RWPE1 (cell line): ENCODE data around the gene COMT.

Experiments used
- CTCF ChIA-PET: fragments of 350-600 bp; sonication (Branson Sonifier 250); formaldehyde crosslinking; extraction: SDS; loops from one replicate; lab custom pipeline; 2021; lab: Yijun Ruan, JAX
- POLR2A ChIA-PET: fragments of 400-600 bp; formaldehyde crosslinking; extraction: SDS; loops from one replicate; lab custom pipeline; 2020; ENCODE audit warnings: antibody characterized with exemption; ENCODE audit not compliant: low non-redundant PET; lab: Yijun Ruan, JAX
- DNase-seq: peaks from one replicate; pipeline ENCODE4 v3.0.0; 2012; ENCODE audit warnings: low spot score
- H3K27ac ChIP-seq: fragments of 450-650 bp; 2 replicates; pipeline ENCODE4 v1.5.1; 2017
- TF ChIP-seq, protein P1 (sequence below): fragments of 450-650 bp; conservative IDR thresholded peaks from 2 replicates; pipeline ENCODE4 v1.5.1; 2017; ENCODE audit warnings: low read depth, mild to moderate bottlenecking

COMT gene

DNA sequence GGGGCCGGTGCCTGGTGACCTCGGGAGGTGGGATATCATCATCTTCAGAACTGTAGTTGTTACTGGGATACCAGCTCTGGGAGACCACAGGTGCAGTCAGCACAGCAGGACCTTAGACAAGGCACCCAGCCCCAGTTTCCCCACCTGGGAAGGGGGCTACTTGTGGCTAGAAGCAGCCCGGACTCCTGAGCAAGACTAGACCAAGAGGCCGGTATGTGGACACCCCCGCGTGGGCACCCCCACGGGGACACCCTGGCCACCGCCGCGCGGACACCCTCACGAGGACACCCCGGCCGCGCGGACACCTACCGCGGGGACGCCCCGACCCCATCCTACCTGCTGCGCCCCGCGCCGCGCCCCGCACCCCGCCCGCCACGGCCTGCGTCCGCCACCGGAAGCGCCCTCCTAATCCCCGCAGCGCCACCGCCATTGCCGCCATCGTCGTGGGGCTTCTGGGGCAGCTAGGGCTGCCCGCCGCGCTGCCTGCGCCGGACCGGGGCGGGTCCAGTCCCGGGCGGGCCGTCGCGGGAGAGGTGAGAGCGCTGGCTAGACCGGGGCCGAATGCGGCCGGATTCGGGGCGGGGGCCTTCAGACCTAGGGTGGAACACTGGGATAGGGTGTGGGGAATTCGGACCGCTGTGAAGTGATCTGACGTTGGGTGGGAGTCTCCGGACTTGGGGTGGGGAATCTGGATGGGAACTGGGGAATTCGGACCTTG is at the start of gene COMT, which contains the start of gene TXNRD2:
Gene COMT (plus strand): TSS at position 408 of the 718 bp plus-strand sequence. CDS start 20,755 bp downstream, outside the sequence.
Gene TXNRD2 (minus strand): TSS at position 454 of the 718 bp plus-strand sequence. CDS start 15 bp downstream, at position 439.
- POLR2A ChIA-PET = interaction anchor here (0.5 kb wide), 1 partner anchor 373 kb away, joined by 3 read pairs; no protein-coding TSS in a partner anchor
- CTCF ChIA-PET = no interaction called here
- TF ChIP-seq, protein P1, sequence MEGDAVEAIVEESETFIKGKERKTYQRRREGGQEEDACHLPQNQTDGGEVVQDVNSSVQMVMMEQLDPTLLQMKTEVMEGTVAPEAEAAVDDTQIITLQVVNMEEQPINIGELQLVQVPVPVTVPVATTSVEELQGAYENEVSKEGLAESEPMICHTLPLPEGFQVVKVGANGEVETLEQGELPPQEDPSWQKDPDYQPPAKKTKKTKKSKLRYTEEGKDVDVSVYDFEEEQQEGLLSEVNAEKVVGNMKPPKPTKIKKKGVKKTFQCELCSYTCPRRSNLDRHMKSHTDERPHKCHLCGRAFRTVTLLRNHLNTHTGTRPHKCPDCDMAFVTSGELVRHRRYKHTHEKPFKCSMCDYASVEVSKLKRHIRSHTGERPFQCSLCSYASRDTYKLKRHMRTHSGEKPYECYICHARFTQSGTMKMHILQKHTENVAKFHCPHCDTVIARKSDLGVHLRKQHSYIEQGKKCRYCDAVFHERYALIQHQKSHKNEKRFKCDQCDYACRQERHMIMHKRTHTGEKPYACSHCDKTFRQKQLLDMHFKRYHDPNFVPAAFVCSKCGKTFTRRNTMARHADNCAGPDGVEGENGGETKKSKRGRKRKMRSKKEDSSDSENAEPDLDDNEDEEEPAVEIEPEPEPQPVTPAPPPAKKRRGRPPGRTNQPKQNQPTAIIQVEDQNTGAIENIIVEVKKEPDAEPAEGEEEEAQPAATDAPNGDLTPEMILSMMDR = no peak
- H3K27ac ChIP-seq = peak within 1 kb of the TSS; percentile 98
- DNase-seq = peak; percentile 64

DNA sequence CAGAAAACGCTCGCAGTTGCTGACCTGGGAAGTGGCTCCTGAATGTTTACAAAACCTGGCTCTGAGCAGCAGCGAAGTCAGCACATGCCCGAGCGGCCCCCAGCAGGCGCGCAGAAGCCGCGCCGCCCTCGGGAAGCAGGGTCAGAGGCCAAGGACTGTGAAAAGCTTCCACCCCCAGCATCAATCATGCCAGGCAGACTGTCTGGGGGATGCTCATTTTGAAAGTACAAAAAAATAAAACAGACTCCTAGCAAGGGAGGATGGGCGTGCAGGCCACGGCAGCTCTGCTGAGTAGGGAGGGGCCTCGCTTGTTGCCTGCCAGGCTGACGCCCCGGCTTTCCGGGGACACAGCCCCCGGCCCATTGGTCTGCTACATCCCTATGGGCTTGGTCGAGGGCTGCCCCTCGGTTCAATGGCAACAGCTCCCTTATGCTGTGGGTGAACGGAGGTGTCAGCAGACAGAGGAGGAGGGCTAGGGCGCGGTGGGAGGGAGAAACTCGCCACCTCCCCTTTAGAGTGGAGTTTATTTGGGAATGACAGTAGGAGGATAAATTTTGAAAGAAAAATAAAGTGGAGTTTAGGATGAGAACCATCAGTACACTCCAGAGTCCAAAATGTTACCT is 49.2 kb upstream of the COMT start:
- ChIA-PET POLR2A (no interaction called here), CTCF (interaction anchor here (2.2 kb wide), 1 partner anchor 18 kb away, joined by 7 read pairs; no protein-coding TSS in a partner anchor)
- peak; percentile 16 for DNase-seq
- H3K27ac ChIP-seq = peak overlapping the region; percentile 100
- TF ChIP-seq, protein P1 = no peak

DNA sequence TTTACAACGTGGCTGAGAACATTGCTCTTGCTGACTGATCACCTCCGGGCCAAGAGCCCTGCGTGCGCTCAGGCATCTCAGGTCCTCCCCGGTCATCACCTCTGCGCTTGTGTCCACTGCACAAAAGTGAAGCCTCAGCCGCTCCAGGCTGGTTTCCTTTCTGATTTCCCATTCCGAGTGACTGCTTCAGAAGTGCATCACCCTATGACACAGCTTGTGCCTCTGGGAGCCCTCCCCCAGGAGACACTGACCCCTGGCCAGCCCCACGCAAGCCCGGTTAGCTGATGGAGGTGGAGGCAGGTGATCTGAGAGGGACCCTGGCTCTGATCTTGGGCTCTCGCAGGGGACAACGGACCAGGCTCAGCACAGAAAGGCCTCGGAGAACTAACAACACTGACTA is 48.6 kb upstream of the COMT start:
- no peak for DNase-seq
- ChIA-PET CTCF (no interaction called here), POLR2A (no interaction called here)
- TF ChIP-seq, protein P1 = no peak
- H3K27ac ChIP-seq = peak overlapping the region; percentile 100

DNA sequence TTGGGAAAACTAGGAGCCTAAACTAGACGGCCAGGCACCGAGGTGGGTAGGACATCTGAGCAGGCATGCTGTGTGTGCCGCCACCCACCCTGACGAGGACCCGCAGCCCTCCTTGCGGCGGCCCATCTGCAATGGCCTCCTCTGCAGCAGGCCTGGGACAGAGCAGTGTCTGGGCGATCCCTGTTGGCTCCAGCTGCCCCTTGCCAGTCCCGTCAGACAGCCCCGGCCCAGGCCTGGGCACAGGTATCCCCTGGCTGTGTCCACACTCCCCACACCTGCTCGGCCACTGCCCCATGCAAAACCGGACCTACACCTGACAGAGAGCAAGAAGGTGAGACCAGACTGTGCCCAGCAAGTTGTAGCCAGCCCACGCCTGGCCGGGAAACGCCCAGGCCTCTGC is 48.2 kb upstream of the COMT start:
- peak overlapping the region; percentile 100 for H3K27ac ChIP-seq
- CTCF ChIA-PET = no interaction called here
- POLR2A ChIA-PET = no interaction called here
- DNase-seq = no peak
- TF ChIP-seq, protein P1 = no peak

DNA sequence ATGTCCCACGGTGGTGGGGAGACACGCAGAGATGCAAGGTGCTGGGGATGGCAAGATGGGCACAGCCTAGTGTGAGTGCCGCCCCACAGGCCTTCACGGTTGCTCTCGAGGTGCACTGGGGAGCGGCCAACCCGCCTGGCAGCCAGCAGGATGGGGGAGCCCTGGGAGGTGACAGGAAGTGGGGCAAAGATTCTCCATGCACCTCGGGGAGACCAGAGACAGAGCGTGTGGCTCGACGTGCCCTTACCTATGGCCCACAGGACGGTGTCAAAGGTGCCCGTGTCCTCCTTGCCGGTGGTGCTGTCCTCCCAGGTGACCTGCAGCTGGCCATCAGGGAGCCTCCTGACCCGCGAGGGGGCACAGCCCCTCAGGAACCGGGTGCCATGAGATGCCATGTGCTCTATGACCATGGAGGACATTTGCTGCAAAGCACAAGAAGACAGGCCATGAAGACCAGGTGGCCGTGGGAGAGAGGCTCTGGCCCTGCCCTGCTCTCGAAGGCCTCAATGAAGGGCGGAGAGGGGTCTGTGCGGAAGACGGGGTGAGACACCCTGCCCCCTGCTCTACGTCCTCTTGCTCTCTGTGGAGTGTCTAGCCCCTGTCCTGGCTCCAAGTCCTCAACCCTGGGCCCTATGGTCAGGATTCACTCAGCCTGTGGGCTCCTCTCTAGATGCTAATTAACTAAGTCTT is 46.3 kb upstream of the COMT start:
- peak overlapping the region; percentile 41 for H3K27ac ChIP-seq
- TF ChIP-seq, protein P1 = no peak
- ChIA-PET CTCF (no interaction called here), POLR2A (no interaction called here)
- DNase-seq = no peak
